ENCODE measurements around the gene MICAL3.

MICAL3 gene

GRCh38 chr22:17787716-17788330, 236.5 kb downstream of the MICAL3 start:
- TF ChIP-seq RARB (CRISPR knock-in tag; IDR thresholded peaks at IDR 0.05) (no peak), ISL1 (CRISPR knock-in tag; IDR thresholded peaks at IDR 0.05) (no peak), OSR1 (CRISPR knock-in tag; IDR thresholded peaks at IDR 0.05) (no peak), ZFP30 (CRISPR knock-in tag; IDR thresholded peaks at IDR 0.05) (no peak), CSDC2 (CRISPR knock-in tag; IDR thresholded peaks at IDR 0.05) (no peak), TOX (CRISPR knock-in tag; IDR thresholded peaks at IDR 0.05; ENCODE audit: borderline replicate concordance) (no peak), ZNF70 (CRISPR knock-in tag; IDR thresholded peaks at IDR 0.05) (no peak), BACH2 (CRISPR knock-in tag; IDR thresholded peaks at IDR 0.05; ENCODE audit: borderline replicate concordance) (no peak), ZNF565 (CRISPR knock-in tag; conservative IDR thresholded peaks at IDR 0.05; ENCODE audit: low read depth) (no peak), TSHZ2 (CRISPR knock-in tag; IDR thresholded peaks at IDR 0.05) (no peak), TCF4 (CRISPR knock-in tag; IDR thresholded peaks at IDR 0.05; ENCODE audit: borderline replicate concordance) (no peak), PPARA (CRISPR knock-in tag; IDR thresholded peaks at IDR 0.05; ENCODE audit: borderline replicate concordance) (no peak), ESRRG (CRISPR knock-in tag; IDR thresholded peaks at IDR 0.05) (no peak), ZC3H10 (CRISPR knock-in tag; IDR thresholded peaks at IDR 0.05) (no peak)
- TF ChIP-seq, protein P1, sequence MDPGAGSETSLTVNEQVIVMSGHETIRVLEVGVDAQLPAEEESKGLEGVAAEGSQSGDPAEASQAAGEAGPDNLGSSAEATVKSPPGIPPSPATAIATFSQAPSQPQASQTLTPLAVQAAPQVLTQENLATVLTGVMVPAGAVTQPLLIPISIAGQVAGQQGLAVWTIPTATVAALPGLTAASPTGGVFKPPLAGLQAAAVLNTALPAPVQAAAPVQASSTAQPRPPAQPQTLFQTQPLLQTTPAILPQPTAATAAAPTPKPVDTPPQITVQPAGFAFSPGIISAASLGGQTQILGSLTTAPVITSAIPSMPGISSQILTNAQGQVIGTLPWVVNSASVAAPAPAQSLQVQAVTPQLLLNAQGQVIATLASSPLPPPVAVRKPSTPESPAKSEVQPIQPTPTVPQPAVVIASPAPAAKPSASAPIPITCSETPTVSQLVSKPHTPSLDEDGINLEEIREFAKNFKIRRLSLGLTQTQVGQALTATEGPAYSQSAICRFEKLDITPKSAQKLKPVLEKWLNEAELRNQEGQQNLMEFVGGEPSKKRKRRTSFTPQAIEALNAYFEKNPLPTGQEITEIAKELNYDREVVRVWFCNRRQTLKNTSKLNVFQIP (CRISPR knock-in tag; IDR thresholded peaks at IDR 0.05; ENCODE audit: borderline replicate concordance, low read depth): no peak
- TF ChIP-seq, protein P2, sequence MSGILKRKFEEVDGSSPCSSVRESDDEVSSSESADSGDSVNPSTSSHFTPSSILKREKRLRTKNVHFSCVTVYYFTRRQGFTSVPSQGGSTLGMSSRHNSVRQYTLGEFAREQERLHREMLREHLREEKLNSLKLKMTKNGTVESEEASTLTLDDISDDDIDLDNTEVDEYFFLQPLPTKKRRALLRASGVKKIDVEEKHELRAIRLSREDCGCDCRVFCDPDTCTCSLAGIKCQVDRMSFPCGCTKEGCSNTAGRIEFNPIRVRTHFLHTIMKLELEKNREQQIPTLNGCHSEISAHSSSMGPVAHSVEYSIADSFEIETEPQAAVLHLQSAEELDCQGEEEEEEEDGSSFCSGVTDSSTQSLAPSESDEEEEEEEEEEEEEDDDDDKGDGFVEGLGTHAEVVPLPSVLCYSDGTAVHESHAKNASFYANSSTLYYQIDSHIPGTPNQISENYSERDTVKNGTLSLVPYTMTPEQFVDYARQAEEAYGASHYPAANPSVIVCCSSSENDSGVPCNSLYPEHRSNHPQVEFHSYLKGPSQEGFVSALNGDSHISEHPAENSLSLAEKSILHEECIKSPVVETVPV (CRISPR knock-in tag; IDR thresholded peaks at IDR 0.05): no peak
- TF ChIP-seq, protein P3, sequence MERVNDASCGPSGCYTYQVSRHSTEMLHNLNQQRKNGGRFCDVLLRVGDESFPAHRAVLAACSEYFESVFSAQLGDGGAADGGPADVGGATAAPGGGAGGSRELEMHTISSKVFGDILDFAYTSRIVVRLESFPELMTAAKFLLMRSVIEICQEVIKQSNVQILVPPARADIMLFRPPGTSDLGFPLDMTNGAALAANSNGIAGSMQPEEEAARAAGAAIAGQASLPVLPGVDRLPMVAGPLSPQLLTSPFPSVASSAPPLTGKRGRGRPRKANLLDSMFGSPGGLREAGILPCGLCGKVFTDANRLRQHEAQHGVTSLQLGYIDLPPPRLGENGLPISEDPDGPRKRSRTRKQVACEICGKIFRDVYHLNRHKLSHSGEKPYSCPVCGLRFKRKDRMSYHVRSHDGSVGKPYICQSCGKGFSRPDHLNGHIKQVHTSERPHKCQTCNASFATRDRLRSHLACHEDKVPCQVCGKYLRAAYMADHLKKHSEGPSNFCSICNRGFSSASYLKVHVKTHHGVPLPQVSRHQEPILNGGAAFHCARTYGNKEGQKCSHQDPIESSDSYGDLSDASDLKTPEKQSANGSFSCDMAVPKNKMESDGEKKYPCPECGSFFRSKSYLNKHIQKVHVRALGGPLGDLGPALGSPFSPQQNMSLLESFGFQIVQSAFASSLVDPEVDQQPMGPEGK (CRISPR knock-in tag; IDR thresholded peaks at IDR 0.05; ENCODE audit: borderline replicate concordance): no peak
- TF ChIP-seq, protein P4, sequence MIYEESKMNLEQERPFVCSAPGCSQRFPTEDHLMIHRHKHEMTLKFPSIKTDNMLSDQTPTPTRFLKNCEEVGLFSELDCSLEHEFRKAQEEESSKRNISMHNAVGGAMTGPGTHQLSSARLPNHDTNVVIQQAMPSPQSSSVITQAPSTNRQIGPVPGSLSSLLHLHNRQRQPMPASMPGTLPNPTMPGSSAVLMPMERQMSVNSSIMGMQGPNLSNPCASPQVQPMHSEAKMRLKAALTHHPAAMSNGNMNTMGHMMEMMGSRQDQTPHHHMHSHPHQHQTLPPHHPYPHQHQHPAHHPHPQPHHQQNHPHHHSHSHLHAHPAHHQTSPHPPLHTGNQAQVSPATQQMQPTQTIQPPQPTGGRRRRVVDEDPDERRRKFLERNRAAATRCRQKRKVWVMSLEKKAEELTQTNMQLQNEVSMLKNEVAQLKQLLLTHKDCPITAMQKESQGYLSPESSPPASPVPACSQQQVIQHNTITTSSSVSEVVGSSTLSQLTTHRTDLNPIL (CRISPR knock-in tag; IDR thresholded peaks at IDR 0.05; ENCODE audit: low read depth): no peak
- ATAC-seq: no peak

DNA sequence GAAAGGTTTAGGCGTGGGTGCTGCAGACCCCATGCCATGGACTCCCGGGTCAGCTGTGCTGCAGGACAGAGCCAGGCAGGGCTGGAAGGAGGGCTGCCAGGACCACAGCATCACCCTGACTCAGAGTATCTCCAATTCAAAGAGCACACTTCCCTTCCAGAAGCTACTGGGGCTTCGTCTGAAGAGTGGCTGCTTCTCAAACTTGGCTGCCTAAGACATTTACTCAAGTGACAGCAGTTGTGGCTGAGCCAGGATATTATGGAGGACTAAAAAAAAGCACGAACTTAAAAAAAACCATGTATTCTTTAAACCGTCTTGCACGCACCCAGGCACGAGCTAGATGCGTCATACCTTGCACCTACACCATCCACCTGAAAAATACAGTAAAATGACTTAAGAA, 237.1 kb downstream of the MICAL3 start:
- no peak for ATAC-seq
- TF ChIP-seq TSHZ2 (CRISPR knock-in tag; IDR thresholded peaks at IDR 0.05) (no peak), ZNF8 (CRISPR knock-in tag; IDR thresholded peaks at IDR 0.05) (no peak), RARB (CRISPR knock-in tag; IDR thresholded peaks at IDR 0.05) (no peak), ZNF70 (CRISPR knock-in tag; IDR thresholded peaks at IDR 0.05) (no peak), BACH2 (CRISPR knock-in tag; IDR thresholded peaks at IDR 0.05; ENCODE audit: borderline replicate concordance) (no peak), SNAI2 (CRISPR knock-in tag; IDR thresholded peaks at IDR 0.05) (no peak), ZNF565 (CRISPR knock-in tag; conservative IDR thresholded peaks at IDR 0.05; ENCODE audit: low read depth) (no peak), ZC3H10 (CRISPR knock-in tag; IDR thresholded peaks at IDR 0.05) (no peak), OSR1 (CRISPR knock-in tag; IDR thresholded peaks at IDR 0.05) (no peak)
